ENCODE results near the gene ZNF157. TPM values are rescaled to one million over a fixed set of nuclear protein-coding genes. Genes with fewer than 3 reads are reported as not detected.

Gene ZNF157
- polyA plus RNA-seq (2011; rRNA removed) (0.06 and 0.13 TPM in 2 replicates), polyA plus RNA-seq (2017; fragmentation: RNase III; extraction: RNeasy Plus Mini Kit Qiagen cat#74134 plus additional on column Dnase treatment) (0.05 to 0.08 TPM (median 0.05 TPM) in 3 replicates), polyA minus RNA-seq (2011; rRNA and poly(A)+ RNA removed) (0.19 TPM in 1 of 2 replicates, not detected in the other)
- polyA plus RNA-seq (2012; cell fraction: cytosol; rRNA removed), result 0.01 and 0.03 TPM in 2 replicates
- not detected in 2 replicates for polyA plus RNA-seq (2012; cell fraction: nucleus; rRNA removed)

DNA sequence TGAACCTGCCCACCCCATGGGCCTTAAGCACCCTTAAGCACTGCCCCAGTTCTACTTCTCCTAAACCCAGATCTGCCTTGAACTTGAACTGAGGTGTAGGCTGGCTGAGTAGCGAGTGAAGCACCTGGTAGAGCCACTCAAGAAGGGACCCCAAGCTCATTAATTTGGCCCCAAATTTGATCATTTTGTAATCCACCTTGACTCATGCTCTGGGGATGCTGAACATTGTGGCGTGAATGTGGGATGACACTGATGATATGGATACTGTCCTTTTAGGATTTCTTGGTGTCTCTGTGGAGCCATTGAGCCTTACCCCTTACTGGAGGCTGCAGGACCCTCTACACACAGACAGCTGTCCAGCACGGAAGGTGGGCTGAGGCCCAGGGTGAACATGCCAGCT, at the start of gene ZNF157:
Gene ZNF157, plus strand, starts transcription at position 301 of the 400 bp plus-strand sequence. Its CDS starts 91 bp downstream, at position 392.
- POLR2A ChIA-PET, result no interaction called here
- WGBS (ENCODE audit: missing lambda C conversion rate), result 70% methylated on average over 2 of the region's 3 CpGs
- CTCF ChIA-PET, result interaction anchor here (3.9 kb wide), 1 partner anchor 14 kb away, joined by 12 read pairs; no protein-coding TSS in a partner anchor

DNA sequence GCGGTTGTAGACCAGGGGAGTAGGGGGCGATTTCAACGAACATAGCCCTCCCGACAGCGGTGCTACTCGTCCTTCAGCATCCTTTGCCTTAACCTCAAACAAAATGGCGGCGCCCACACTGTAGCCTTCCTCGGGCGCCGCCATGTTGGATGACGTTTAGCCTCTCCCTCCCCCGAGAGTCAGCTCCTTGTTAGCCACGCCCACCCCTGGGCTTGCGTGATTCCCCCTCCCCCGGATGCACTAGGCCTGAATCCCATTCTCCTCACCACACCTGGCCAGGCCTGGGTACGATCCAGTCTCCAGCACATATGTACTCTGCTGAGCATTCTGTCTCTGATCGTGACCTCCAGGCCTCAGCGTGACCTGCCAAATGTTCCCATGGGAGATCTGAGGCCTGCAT, 49.0 kb upstream of the ZNF157 start:
- ChIA-PET POLR2A (no interaction called here), CTCF (interaction anchor here (2.5 kb wide), 1 partner anchor 9 kb away, joined by 11 read pairs; no protein-coding TSS in a partner anchor)
- peak in 1 of 2 experiments; percentile 8 for DNase-seq (ENCODE audit: low read depth in 1 of 2, low spot score in 1 of 2)
- FAIRE-seq, result no peak
- Histone ChIP-seq H3K27ac (no peak overlapping the region), H3K4me1 (no peaks in the 10 kb centered on the region), H3K9me3 (no peaks in the 10 kb centered on the region), H3K4me3 (no peak overlapping the region), H3K4me2 (no peak overlapping the region)
- ATAC-seq, result no peak
- WGBS (ENCODE audit: missing lambda C conversion rate), result 79% methylated on average over 19 of the region's 19 CpGs
- TF ChIP-seq GATA3 (IDR thresholded peaks at IDR 0.05; ENCODE audit: borderline replicate concordance), result no peak
- no peak for TF ChIP-seq MAFK (IDR thresholded peaks at IDR 0.05; ENCODE audit: partially characterized antibody)
- TF ChIP-seq NR3C1 (IDR thresholded peaks at IDR 0.05), result no peak
- TF ChIP-seq CTCF (IDR thresholded peaks at IDR 0.05), result no peak
- TF ChIP-seq RFX5 (IDR thresholded peaks at IDR 0.05), result no peak
- TF ChIP-seq CHD4 (IDR thresholded peaks at IDR 0.05; ENCODE audit: borderline replicate concordance), result no peak
- TF ChIP-seq TP53 (CRISPR knock-in tag; IDR thresholded peaks at IDR 0.05), result no peak
- TF ChIP-seq EP300 (IDR thresholded peaks at IDR 0.05), result no peak
- TF ChIP-seq HES2 (IDR thresholded peaks at IDR 0.05), result no peak
- TF ChIP-seq CHD2 (IDR thresholded peaks at IDR 0.05; ENCODE audit: low read length, partially characterized antibody), result no peak
- TF ChIP-seq RAD21 (conservative IDR thresholded peaks at IDR 0.05 in 1 of 2, IDR thresholded peaks at IDR 0.05 in 1 of 2), result no peak
- TF ChIP-seq, protein P1, sequence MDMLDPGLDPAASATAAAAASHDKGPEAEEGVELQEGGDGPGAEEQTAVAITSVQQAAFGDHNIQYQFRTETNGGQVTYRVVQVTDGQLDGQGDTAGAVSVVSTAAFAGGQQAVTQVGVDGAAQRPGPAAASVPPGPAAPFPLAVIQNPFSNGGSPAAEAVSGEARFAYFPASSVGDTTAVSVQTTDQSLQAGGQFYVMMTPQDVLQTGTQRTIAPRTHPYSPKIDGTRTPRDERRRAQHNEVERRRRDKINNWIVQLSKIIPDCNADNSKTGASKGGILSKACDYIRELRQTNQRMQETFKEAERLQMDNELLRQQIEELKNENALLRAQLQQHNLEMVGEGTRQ (IDR thresholded peaks at IDR 0.05), result no peak
- TF ChIP-seq NFE2L2 (conservative IDR thresholded peaks at IDR 0.05; ENCODE audit: low read length), result no peak
- no peak for TF ChIP-seq RCOR1 (IDR thresholded peaks at IDR 0.05; ENCODE audit: low read depth, low read length)
- TF ChIP-seq, protein P2, sequence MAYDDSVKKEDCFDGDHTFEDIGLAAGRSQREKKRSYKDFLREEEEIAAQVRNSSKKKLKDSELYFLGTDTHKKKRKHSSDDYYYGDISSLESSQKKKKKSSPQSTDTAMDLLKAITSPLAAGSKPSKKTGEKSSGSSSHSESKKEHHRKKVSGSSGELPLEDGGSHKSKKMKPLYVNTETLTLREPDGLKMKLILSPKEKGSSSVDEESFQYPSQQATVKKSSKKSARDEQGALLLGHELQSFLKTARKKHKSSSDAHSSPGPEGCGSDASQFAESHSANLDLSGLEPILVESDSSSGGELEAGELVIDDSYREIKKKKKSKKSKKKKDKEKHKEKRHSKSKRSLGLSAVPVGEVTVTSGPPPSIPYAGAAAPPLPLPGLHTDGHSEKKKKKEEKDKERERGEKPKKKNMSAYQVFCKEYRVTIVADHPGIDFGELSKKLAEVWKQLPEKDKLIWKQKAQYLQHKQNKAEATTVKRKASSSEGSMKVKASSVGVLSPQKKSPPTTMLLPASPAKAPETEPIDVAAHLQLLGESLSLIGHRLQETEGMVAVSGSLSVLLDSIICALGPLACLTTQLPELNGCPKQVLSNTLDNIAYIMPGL (CRISPR knock-in tag; IDR thresholded peaks at IDR 0.05; ENCODE audit: borderline replicate concordance), result no peak
- no peak for TF ChIP-seq JUN (IDR thresholded peaks at IDR 0.05)

More for the DNA sequence above, at the start of gene ZNF157:
- Histone ChIP-seq H3K4me3 (no peak within 1 kb of the TSS), H3K27ac (no peak within 1 kb of the TSS), H3K4me1 (no peaks in the 10 kb centered on the region), H3K4me2 (no peak within 1 kb of the TSS), H3K9me3 (no peaks in the 10 kb centered on the region)
- no peak for DNase-seq (ENCODE audit: low read depth in 1 of 2, low spot score in 1 of 2)
- no peak for FAIRE-seq
- ATAC-seq, result no peak
- TF ChIP-seq, protein P3, sequence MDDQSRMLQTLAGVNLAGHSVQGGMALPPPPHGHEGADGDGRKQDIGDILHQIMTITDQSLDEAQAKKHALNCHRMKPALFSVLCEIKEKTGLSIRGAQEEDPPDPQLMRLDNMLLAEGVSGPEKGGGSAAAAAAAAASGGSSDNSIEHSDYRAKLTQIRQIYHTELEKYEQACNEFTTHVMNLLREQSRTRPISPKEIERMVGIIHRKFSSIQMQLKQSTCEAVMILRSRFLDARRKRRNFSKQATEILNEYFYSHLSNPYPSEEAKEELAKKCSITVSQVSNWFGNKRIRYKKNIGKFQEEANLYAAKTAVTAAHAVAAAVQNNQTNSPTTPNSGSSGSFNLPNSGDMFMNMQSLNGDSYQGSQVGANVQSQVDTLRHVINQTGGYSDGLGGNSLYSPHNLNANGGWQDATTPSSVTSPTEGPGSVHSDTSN (IDR thresholded peaks at IDR 0.05), result no peak

All from A549 (cell line).